ENCODE measurements around the gene HELZ.
"Not testable (repeated sequence)": the region's sequence is repeated elsewhere in the genome, so short reads cannot be mapped to it uniquely, and the experiment has no call there.

Gene HELZ

DNA sequence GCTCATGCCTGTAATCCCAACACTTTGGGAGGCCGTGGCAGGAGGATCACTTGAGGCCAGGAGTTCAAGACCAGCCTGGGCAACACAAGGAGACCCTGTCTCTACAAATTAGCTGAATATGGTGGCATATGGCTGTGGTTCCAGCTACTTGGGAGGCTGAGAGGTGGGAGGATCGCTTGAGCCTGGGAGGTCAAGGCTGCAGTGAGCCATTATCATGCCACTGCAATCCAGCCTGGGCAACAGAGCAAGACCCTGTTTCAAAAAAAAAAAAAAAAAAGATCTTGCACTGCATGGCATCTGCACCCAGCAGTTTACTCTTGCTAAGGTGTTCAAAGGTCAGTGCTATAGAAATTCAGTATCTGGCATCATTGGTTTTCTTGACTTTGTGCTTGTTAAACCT, 26.2 kb upstream of the HELZ start:
- in situ Hi-C loops (cut with MboI; ENCODE audit: low sequenced_read_pairs) = not testable (repeated sequence)

DNA sequence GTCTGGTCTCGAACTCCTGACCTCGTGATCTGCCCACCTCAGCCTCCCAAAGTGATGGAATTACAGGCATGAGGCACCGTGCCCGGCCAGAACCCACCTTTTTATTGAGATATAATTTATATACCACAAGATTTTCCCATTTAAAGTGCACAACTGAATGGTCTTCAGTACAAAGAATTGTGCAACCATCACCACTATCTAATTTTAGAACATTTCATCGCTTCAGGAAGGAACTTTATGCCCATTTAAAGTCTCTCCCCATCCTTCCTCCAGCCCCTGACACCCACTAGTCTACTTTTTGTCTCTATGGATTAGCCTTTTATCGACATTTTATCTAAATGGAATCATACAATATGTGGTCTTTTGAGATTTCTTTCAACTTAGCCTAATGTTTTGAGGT, 25.4 kb upstream of the HELZ start:
- in situ Hi-C loops (cut with MboI; ENCODE audit: low sequenced_read_pairs) = no loop called here

DNA sequence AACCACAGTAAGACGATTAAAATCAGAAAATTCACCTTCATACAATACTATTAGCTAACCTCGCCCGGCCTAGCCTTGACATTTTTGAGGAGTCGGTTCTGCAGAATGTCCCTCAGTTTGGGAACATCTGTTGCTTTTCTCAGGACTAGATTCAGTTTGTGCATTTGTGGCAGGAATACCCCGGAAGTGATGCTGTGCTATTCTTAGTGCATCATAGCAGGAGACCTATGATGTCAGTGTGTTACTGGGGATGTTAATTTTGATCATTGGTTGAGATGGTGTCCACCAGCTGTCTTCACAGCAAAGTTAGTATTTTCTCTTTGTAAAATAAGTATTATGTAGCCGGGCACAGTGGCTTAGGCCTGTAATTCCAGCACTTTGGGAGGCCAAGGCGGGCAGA, 21.5 kb upstream of the HELZ start:
- in situ Hi-C loops (cut with MboI; ENCODE audit: low sequenced_read_pairs) = no loop called here

DNA sequence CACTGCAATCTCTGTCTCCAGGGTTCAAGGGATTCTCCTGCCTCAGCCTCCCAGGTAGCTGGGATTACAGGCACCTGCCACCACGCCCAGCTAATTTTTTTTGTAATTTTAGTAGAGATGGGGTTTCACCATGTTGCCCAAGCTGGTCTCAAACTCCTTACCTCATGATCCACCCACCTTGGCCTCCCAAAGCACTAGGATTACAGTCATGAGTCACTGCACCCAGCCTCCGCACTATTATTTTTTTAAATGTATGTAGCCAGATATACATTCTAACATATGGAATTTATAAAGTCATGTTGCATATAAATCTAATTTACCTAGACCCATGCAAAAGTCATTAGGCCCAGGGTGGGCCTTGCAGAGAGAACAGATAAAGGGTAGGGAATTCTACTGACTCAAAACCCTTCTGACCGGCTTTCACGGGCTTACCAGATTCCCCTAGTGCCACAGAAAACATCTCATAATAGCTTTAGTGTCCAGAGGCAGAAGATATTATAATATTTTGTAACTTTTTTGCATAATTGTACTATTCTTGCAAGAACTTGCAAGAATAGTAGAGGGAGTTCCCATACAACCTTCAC, 20.5 kb upstream of the HELZ start:
- in situ Hi-C loops (cut with MboI; ENCODE audit: low sequenced_read_pairs) = no loop called here

DNA sequence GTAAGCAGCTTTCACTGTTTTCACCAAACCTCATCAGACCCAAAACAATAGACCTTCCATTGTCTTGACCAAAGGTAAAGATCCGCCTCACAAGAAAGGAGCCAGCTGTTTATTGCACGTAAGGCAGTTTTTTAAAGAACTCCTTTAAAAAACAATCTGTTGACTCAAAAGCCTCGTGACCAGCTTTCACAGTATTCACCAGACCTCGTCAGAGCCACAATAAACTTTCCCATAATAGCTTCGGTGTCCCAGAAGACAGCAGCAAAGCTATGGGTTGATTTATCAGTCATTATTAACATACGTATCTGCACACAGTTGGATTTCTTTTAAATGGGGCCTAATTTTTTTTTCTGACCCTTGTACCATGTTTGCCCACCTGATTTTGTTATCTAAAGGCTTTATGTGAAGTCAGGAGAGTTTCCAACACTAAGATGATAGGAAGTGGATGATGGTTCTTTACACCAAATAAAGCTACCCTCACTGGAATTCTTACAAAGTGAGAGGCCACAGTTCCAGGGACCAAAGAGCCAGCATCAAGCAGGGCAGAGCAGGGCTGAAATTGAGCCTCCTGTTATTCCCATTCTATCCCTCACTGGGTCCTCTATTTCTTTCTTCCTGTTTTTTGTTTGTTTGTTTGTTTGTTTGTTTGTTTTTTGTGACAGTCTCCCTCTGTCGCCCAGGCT, 17.6 kb upstream of the HELZ start:
- in situ Hi-C loops (cut with MboI; ENCODE audit: low sequenced_read_pairs) = no loop called here

DNA sequence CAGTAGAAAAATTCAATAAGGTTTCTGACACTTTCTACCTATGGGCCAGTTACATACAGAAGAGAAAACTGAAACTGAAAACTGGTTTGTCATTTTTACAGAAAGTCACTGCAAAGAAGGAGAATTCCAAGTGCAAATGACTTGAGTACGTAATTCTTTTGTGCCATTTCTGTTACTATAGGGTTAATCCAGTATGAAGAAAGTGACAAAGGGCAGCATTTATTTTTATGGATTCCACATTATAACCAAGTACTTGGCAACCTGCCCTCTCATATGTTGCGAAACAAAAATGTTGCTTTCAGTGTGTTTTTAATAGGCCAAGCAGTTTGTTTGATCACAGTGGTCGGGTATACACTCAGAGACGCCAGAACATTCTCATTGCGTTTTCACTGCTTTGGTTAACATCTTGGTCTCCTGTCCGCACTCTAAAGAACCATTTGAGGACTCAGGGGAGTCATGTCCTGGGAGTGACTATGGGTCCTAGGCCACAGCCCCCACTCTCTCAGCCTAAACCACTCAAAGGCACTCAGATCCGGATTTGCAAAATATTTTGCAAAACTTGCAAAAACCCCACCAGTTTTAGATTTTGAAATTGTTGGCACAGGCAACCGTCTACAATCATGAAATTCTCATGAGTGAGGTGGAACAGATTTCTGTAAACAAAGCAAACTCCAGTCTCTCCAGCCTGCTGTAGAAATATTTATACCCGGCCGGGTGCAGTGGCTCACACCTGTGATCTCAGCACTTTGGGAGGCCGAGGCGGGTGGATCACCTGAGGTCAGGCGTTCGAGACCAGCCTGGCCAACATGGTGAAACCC, 15.4 kb upstream of the HELZ start:
- in situ Hi-C loops (cut with MboI; ENCODE audit: low sequenced_read_pairs) = no loop called here

DNA sequence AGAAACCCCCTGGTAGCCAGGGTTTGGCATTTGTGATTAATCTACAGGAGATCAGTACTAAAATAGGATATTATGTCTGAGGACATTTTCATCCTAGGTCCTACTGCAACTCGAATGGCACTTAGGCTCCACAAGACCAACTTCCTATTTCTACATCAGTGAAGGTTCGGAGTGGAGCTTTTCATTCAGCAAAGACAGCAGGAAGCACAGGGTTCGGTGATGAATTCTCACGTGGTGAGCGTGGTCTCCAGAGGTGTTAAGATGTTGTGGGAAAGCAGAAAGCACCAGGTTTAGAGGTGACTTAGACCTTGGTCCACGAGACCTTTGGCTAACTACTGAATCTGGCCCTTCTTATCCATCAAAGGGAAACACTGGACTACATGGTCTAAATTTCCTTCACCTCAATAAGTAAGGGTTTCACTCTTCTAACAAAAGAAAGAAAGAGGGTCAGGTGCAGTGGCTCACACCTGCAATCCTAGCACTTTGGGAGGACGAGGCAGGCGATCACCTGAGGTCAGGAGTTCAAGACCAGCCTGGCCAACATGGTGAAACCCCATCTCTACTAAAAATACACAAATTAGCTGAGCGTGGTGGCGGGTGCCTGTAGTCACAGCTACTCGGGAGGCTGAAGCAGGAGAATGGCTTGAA, 13.9 kb upstream of the HELZ start:
- in situ Hi-C loops (cut with MboI; ENCODE audit: low sequenced_read_pairs) = no loop called here

DNA sequence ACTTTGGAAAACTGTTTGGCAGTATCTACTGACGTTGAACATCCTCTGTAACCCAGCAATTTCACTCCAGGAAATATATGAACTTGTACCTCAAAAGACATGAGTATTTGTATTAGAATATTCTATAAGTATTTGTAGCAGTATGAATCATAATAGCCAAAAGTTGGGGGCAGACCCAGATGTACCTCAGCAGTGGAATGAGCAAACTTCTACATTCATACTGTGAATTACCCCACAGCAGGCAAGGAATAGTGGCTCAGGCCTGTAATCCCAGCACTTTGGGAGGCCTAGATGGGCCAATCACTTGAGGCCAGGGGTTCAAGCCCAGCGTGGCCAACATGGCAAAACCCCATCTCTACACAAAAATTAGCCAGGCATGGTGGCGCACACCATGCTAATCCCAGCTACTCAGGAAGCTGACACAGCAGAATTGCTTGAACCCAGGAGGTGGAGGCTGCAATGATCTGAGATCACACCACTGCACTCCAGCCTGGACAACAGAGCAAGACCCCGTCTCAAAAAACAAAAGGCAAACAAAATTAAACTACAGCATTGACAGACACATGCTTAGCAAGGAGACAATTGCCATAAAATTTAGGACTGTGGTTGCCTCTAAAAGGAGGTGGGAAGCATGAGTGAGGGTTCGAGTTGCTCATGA, 11.2 kb upstream of the HELZ start:
- in situ Hi-C loops (cut with MboI; ENCODE audit: low sequenced_read_pairs) = no loop called here

DNA sequence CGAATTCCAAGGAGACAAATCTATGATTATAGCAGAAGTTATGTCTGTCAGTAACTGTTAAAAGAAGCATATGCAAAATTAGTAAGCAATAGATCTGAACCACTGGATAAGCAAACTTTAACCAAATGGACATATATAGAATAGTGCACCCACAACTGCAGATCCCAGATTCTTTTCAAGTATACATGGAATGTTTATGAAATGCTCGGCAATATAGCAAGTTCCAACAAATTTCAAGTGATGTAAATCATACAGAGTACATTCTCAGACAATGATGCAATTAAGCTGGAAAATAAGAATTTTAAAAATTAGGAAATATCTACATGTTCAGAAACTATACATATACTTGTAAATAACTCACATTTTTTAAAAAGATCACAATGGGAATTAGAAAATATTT, 8.4 kb upstream of the HELZ start:
- in situ Hi-C loops (cut with MboI; ENCODE audit: low sequenced_read_pairs) = no loop called here

DNA sequence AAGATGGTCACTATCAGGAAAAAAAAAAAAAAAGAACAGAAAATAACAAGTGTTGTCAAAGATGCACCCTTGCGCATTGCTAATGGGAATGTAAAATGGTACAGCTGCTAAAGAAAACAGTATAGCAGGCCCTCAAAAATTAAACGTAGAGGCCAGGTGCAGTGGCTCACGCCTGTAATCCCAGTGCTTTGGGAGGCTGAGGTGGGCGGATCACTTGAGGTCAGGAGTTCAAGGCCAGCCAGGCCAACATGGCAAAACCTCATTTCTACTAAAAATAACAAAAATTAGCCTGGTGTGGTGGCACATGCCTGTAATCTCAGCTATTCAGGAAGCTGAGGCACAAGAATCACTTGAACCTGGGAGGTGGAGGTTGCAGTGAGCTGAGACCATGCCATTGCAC, 6.6 kb upstream of the HELZ start:
- in situ Hi-C loops (cut with MboI; ENCODE audit: low sequenced_read_pairs) = not testable (repeated sequence)

DNA sequence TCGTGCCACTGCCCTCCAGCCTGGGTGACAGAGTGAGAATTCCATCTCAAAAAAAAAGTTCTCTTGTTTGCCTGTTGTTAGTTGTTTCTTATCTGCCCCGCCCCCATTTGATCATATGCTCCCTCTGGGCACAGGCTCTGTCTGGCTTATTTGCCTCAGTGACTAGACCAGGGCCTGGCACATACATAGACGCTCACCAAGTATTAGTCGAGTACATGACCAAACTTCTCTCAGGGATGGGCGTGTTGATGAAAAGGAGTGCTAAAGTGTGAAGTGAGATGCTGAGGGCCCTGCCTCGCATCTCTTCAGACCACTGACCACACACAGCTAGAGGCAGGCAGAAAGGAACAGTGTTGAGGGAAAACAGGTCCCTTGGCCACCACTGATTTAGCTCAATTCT, 3.3 kb upstream of the HELZ start:
- in situ Hi-C loops (cut with MboI; ENCODE audit: low sequenced_read_pairs) = no loop called here

DNA sequence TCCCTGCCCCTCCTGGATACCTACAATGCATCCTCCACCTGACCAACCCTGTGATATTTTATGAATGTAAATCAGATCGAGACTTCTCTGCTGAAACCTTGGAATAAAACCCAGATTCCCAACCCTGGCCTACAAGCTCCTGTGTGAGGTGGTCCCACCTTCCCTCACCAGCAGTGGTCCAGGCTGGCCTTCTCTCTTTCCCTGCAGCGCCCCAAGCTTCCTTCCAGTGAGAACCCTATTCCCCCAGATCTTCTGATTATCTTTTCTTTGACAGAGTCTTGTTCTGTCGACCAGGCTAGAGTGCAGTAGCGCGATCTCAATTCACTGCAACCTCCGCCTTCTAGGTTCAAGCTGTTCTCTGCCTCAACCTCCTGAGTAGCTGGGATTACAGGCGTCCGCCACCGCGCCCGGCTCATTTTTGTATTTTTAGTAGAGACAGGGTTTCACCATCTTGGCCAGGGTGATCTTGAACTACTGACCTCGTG, 2.5 kb upstream of the HELZ start:
- in situ Hi-C loops (cut with MboI; ENCODE audit: low sequenced_read_pairs) = no loop called here

DNA sequence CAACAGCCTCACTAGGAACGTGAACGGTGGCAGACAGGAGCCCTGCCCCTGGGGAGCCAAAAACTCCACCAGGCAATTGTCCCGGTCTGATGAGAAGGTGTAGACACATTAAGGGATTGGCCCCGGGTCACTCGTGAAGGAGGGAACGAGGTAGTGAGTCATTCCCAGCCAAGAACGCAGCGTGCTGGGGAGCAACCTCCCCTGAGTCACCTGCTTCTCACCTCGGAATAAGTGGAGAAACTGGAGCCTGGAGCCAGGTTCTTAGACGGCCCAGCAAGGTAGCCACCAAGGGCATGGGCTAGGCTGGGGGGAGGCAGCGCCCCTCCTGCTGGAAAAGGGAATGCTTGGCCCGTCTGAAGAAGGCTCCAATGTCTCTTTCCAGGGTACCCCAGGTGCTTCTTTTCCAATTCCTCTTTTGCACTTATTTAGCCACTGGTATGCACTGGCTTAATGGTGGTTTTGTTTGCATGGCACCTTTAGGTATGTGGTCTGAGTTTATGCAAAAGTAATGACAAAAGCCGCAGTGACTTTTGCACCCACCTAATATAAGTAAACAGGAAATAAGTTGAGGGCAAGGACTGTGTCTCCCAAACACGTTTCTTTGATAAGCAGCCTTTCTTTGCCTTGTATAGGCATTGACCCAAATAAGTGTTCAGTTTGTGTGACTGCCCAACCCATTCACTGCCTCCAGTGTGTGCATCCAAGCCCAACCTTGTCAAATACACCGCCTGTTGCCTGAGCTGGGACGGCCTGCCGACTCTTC, 1.8 kb upstream of the HELZ start:
- in situ Hi-C loops (cut with MboI; ENCODE audit: low sequenced_read_pairs) = no loop called here

DNA sequence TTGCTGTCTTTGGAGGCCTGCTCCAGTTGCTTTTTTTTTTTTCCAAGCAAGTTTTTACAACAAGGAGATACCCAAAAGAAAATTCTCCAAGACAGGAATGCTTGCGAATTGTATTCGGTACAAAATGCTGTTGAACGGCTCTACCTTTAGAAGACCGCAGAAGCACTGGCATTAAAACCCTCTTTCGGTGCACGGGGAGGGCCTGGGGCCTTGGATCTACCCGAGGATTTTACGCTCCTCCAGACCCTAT, 1.3 kb upstream of the HELZ start:
- in situ Hi-C loops (cut with MboI; ENCODE audit: low sequenced_read_pairs) = no loop called here

DNA sequence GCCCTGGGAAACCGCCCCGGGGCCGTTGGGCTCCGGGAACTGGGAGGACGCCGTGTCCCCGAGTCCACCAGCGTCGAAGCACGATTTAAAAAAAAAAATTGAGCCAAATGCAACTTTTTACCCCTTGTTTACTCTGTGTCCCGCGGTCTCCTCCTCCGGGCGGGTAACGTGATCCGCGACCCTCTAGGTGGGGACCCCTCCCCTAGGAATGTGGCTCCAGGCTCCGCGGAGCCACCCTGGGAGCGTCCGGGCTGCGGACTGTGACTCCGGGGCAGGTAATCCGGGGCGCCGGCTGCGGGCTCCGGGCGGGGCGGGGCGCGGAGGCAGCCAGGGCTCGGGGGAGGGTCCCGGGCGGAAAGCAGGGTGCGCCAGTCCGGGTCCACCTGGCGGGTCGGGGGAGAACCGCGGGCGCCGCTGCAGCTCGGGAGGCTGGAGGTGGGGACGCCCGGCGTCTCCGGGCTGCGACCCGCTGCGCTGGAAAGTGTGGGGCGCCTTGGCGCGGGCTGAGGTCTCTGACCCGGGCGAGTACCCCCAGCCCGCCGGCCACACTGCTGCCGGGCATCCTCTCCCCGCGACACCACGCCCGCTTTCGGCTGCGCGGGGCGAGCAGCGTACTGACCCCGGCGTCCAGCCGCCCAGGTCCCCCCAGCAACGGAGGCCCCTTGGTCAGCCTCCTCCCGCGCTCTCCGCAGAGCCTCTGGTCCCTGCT, 852 bp upstream of the HELZ start:
- in situ Hi-C loops (cut with MboI; ENCODE audit: low sequenced_read_pairs) = no loop called here

DNA sequence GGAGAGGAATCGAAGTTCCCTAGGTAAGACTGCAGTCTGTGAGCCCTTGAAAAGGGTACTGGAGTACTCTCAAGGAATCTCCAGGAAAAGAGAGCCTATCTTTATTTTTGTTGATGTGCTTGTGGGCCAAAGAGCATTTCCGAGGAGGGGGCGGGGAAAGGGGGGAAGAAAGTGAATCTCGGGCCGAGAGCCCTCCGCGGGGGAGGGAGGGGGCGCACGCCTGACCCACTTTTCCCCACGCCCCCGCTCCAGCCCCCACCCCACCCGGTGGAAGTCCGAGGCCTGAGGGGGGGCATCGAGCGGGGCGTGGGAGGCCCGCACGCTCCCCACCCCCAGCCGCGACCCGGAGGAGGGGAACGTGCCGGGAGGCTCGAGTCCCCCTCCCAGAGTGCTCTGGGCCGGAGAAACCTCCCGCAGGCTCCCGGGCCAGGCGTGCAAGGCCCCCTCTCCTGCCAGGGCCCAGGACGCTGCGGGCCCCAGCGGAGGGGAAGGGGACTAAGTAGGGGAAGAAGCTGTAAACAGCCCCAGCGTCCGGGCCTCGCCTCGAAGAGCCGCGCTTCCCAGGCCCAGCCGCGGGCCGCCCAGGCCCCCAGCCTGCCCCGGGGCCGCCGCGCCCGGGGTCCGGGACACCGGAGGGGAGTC, 444 bp downstream of the HELZ start:
- in situ Hi-C loops (cut with MboI; ENCODE audit: low sequenced_read_pairs) = no loop called here

DNA sequence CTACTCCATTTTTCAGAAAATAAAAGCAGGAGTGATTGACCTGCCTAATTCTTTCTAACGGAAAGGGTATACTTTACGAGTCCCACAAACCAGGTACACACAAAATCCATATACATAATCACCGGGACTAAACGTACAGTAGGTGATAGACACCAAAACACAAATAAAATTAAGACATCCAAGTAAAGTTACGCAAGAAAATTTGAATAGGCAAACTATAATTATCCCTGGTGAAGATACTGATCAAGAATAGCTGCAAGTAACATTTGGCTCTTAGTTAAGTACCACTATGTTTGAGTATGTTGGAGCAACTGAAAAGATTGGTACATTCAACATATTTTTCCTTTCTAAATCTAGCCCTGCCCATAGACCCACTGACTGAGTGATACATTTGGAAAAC, 1.7 kb downstream of the HELZ start:
- in situ Hi-C loops (cut with MboI; ENCODE audit: low sequenced_read_pairs) = no loop called here

DNA sequence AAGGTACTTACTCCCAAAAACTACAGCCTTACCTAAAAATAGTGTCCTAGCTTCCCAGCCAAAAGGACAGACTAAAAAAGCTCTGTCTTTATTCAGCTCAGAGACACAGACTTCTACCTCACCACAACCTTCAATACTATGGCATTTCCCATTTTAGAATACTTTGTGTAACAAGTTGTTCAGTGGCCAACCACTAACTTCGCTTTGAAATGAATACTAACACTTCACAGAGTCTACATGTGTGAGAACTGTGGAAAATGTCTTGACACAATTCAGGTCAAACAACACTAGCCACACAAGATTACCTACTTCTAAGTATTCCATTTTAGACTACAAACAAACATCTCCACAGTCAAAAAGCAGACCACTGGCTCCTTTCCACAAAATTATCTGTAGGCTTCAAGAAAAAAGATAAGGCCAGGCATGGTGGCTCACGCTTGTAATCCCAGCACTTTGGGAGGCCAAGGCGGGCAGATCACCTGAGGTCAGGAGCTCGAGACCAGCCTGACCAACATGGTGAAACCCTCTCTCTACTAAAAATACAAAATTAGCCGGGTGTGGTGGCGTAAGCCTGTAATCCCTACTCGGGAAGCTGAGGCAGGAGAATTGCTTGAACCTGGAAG, 3.2 kb downstream of the HELZ start:
- in situ Hi-C loops (cut with MboI; ENCODE audit: low sequenced_read_pairs) = no loop called here

DNA sequence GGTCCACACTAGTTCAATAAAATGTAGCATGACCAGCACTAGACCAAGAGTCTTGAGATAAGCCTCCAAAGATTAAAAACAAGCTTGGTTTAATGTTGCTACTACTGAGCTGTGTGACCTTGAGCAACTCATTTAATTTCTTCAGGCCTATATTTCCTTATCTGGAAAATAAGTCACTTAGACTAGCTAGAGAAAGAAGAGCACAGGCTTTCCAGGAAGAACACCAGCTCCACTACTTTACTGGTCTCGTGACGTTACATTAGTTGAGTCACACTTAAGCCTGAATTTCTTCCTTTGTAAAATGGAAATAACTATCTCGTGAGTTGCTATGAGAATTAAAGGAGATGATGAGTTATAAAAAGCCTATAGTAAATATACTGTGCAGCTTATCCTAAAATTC, 5.4 kb downstream of the HELZ start:
- in situ Hi-C loops (cut with MboI; ENCODE audit: low sequenced_read_pairs) = no loop called here
